ENCODE data around the gene KSR1. TPM values are rescaled to one million over a fixed set of nuclear protein-coding genes. Genes with fewer than 3 reads are reported as not detected.

KSR1 gene
- total RNA-seq, 1 experiment from 2014 or later = 21.7 TPM

- no peak overlapping the region for H3K4me3 ChIP-seq (ENCODE audit: low read depth in 2 of 2, low read length in 2 of 2)
- intact Hi-C loops (cut with micrococcal nuclease; ENCODE audit: unreplicated experiment) = no loop called here
- POLR2A ChIA-PET = interaction anchor here (0.7 kb wide), 1 partner anchor 862 kb away, joined by 11 read pairs; no protein-coding TSS in a partner anchor
- H3K4me1 ChIP-seq (ENCODE audit: control insufficient read depth, insufficient read depth, low read length) = peaks cover 23% of the 10 kb centered on the region
- H3K9me3 ChIP-seq (ENCODE audit: control insufficient read depth, insufficient read depth, low read depth, low read length) = no peaks in the 10 kb centered on the region
- no peaks in the 10 kb centered on the region for H3K27me3 ChIP-seq (ENCODE audit: control insufficient read depth, insufficient read depth, low read length)
- TF ChIP-seq TCF7L2 (IDR thresholded peaks at IDR 0.05; ENCODE audit: low read depth, low read length) (no peak), POLR2AphosphoS5 (IDR thresholded peaks at IDR 0.05; ENCODE audit: low read depth, low read length) (no peak), CTCF (IDR thresholded peaks at IDR 0.05) (no peak), REST (IDR thresholded peaks at IDR 0.05; ENCODE audit: insufficient read depth in 1 of 2, low read depth in 2 of 2, low read length in 1 of 2) (no peak), SIN3A (IDR thresholded peaks at IDR 0.05; ENCODE audit: borderline replicate concordance, insufficient read depth, low read depth, low read length) (no peak)
- DNase-seq (ENCODE audit: low read depth, low spot score) = no peak
- CTCF ChIA-PET = no interaction called here
- no peak for ATAC-seq
- no TSS peak for BruUV-seq (replicated peaks)
- H3K27ac ChIP-seq (ENCODE audit: low read length) = peak overlapping the region; percentile 19; the same call in 1 of the 2 replicates
- in situ Hi-C loops (cut with HindIII; ENCODE audit: low pct_unique_long_range_greater_than_20kb, low sequenced_read_pairs) = no loop called here
- H3K36me3 ChIP-seq (ENCODE audit: control insufficient read depth, insufficient read depth, low read length) = no peaks in the 10 kb centered on the region
These were observed 17.7 kb downstream of the KSR1 start for GRCh38 chr17:27473748-27474609.

GRCh38 chr17:27475070-27475673, 18.9 kb downstream of the KSR1 start:
- no peak for ATAC-seq
- intact Hi-C loops (cut with micrococcal nuclease; ENCODE audit: unreplicated experiment) (no loop called here), in situ Hi-C loops (cut with HindIII; ENCODE audit: low pct_unique_long_range_greater_than_20kb, low sequenced_read_pairs) (no loop called here)
- ChIA-PET CTCF (no interaction called here), POLR2A (interaction anchor here (0.7 kb wide), 1 partner anchor 861 kb away, joined by 11 read pairs; no protein-coding TSS in a partner anchor)
- Histone ChIP-seq H3K4me3 (ENCODE audit: low read depth in 2 of 2, low read length in 2 of 2) (no peak overlapping the region), H3K27ac (ENCODE audit: low read length) (no peak overlapping the region), H3K36me3 (ENCODE audit: control insufficient read depth, insufficient read depth, low read length) (no peaks in the 10 kb centered on the region), H3K27me3 (ENCODE audit: control insufficient read depth, insufficient read depth, low read length) (no peaks in the 10 kb centered on the region), H3K9me3 (ENCODE audit: control insufficient read depth, insufficient read depth, low read depth, low read length) (no peaks in the 10 kb centered on the region), H3K4me1 (ENCODE audit: control insufficient read depth, insufficient read depth, low read length) (peaks cover 23% of the 10 kb centered on the region)
- no peak for TF ChIP-seq SIN3A (IDR thresholded peaks at IDR 0.05; ENCODE audit: borderline replicate concordance, insufficient read depth, low read depth, low read length)
- no peak for TF ChIP-seq REST (IDR thresholded peaks at IDR 0.05; ENCODE audit: insufficient read depth in 1 of 2, low read depth in 2 of 2, low read length in 1 of 2)
- TF ChIP-seq TCF7L2 (IDR thresholded peaks at IDR 0.05; ENCODE audit: low read depth, low read length) = no peak
- TF ChIP-seq POLR2AphosphoS5 (IDR thresholded peaks at IDR 0.05; ENCODE audit: low read depth, low read length) = no peak
- no peak for TF ChIP-seq CTCF (IDR thresholded peaks at IDR 0.05)
- no TSS peak for BruUV-seq (replicated peaks)
- no peak for DNase-seq (ENCODE audit: low read depth, low spot score)

Data from Panc1 (cell line).